ENCODE data around the gene MCCC1.

DNA sequence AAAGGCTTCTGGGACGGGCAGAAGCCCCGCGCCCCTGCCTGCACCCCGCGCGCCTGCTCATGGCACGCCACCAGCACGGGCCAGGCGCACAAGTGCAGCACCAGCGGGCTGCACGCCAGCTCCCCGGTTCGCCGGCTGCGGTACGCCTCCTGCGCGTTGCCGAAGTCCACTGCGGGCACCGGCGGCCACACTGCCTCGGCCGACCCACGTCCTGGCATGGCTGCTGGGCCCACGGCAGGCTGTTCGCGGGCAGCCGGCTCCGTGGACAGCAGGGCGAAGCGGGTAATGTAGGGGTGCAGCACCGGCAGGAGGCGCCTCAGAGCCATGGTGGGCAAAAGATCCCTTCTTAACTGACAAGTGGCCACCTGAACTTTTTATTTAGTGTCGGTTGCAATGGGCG lies 34.8 kb downstream of the MCCC1 start:
- TF ChIP-seq, protein P1, sequence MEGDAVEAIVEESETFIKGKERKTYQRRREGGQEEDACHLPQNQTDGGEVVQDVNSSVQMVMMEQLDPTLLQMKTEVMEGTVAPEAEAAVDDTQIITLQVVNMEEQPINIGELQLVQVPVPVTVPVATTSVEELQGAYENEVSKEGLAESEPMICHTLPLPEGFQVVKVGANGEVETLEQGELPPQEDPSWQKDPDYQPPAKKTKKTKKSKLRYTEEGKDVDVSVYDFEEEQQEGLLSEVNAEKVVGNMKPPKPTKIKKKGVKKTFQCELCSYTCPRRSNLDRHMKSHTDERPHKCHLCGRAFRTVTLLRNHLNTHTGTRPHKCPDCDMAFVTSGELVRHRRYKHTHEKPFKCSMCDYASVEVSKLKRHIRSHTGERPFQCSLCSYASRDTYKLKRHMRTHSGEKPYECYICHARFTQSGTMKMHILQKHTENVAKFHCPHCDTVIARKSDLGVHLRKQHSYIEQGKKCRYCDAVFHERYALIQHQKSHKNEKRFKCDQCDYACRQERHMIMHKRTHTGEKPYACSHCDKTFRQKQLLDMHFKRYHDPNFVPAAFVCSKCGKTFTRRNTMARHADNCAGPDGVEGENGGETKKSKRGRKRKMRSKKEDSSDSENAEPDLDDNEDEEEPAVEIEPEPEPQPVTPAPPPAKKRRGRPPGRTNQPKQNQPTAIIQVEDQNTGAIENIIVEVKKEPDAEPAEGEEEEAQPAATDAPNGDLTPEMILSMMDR (IDR thresholded peaks at IDR 0.05): no peak
- TF ChIP-seq POLR2A (IDR thresholded peaks at IDR 0.05): no peak

Measured in esophagus squamous epithelium (tissue), 4 donors.